Mesenchymal stem cell (in vitro differentiated cells and primary cell): ENCODE measurements around the gene PKP3. TPM values are rescaled to one million over a fixed set of nuclear protein-coding genes. Genes with fewer than 3 reads are reported as not detected.

Experiments used
- DNase-seq: peaks from one replicate; pipeline ENCODE4 v3.0.0-alpha.2; 2013
- H2AFZ ChIP-seq: one replicate; pipeline ENCODE4 v1.6.1; 2013; ENCODE audit warnings: low read depth, mild to moderate bottlenecking, control low read depth, inconsistent platforms, low read length, moderate library complexity
- H2AK5ac ChIP-seq: 2 replicates; pipeline ENCODE4 v1.6.1; 2013; ENCODE audit warnings: low read length, moderate library complexity, mild to moderate bottlenecking, inconsistent platforms; ENCODE audit not compliant: severe bottlenecking
- H2BK120ac ChIP-seq: one replicate; pipeline ENCODE4 v1.6.1; 2013; ENCODE audit warnings: low read depth, mild to moderate bottlenecking, inconsistent platforms, low read length, moderate library complexity
- H2BK12ac ChIP-seq, 2 experiments: one replicate each; pipeline ENCODE4 v1.6.1; 2013; ENCODE audit warnings: inconsistent platforms in 2 of 2, low read length in 2 of 2, mild to moderate bottlenecking in 2 of 2, moderate library complexity in 2 of 2, control low read depth in 1 of 2
- H2BK15ac ChIP-seq: one replicate; pipeline ENCODE4 v1.6.1; 2013; ENCODE audit warnings: mild to moderate bottlenecking, low read depth, inconsistent platforms; ENCODE audit not compliant: poor library complexity, severe bottlenecking
- H2BK5ac ChIP-seq: 2 replicates; pipeline ENCODE4 v1.6.1; 2013; ENCODE audit warnings: low read depth, mild to moderate bottlenecking, low read length, control low read depth, inconsistent platforms; ENCODE audit not compliant: poor library complexity, severe bottlenecking
- H3K14ac ChIP-seq, 2 experiments: one replicate each; pipeline ENCODE4 v1.6.1; 2013; ENCODE audit warnings: inconsistent platforms in 2 of 2, low read length in 2 of 2, control low read depth in 1 of 2, mild to moderate bottlenecking in 1 of 2, moderate library complexity in 1 of 2
- H3K18ac ChIP-seq, 2 experiments: one replicate each; pipeline ENCODE4 v1.6.1; 2013; ENCODE audit warnings: inconsistent platforms in 2 of 2, low read length in 2 of 2, control low read depth in 1 of 2, low read depth in 1 of 2, mild to moderate bottlenecking in 1 of 2
- H3K23ac ChIP-seq, 2 experiments: one replicate each; pipeline ENCODE4 v1.6.1; 2013; ENCODE audit warnings: inconsistent platforms in 2 of 2, low read length in 2 of 2, mild to moderate bottlenecking in 2 of 2, moderate library complexity in 2 of 2, control low read depth in 1 of 2
- H3K27ac ChIP-seq: 2 replicates; pipeline ENCODE4 v1.5.1; 2013; ENCODE audit warnings: mild to moderate bottlenecking, moderate library complexity, low read length, control low read depth, inconsistent platforms; ENCODE audit not compliant: poor library complexity, severe bottlenecking
- H3K27me3 ChIP-seq, 2 experiments: 2 replicates each; pipeline versions ENCODE4 v1.6.1 to v1.7.0; 2013; ENCODE audit warnings: low read length in 2 of 2, mild to moderate bottlenecking in 2 of 2, moderate library complexity in 2 of 2, control low read depth in 1 of 2, inconsistent platforms in 1 of 2; ENCODE audit not compliant: control insufficient read depth in 1 of 2, insufficient read depth in 1 of 2
- H3K36me3 ChIP-seq, 2 experiments: 2 replicates each; pipeline versions ENCODE4 v1.6.1 to v1.7.0; 2013; ENCODE audit warnings: low read length in 2 of 2, control low read depth in 1 of 2, inconsistent platforms in 1 of 2, low read depth in 1 of 2, mild to moderate bottlenecking in 1 of 2; ENCODE audit not compliant: insufficient read depth in 2 of 2, control insufficient read depth in 1 of 2
- H3K4ac ChIP-seq, 2 experiments: one replicate each; pipeline ENCODE4 v1.6.1; 2013; ENCODE audit warnings: inconsistent platforms in 2 of 2, low read length in 2 of 2, mild to moderate bottlenecking in 2 of 2, moderate library complexity in 2 of 2, control low read depth in 1 of 2, low read depth in 1 of 2
- H3K4me1 ChIP-seq: 2 replicates; pipeline ENCODE4 v1.6.1; 2013; ENCODE audit warnings: low read depth, low read length, control low read depth; ENCODE audit not compliant: control insufficient read depth, insufficient read depth
- H3K4me2 ChIP-seq: 2 replicates; pipeline ENCODE4 v1.6.1; 2013; ENCODE audit warnings: low read length, mild to moderate bottlenecking, inconsistent platforms; ENCODE audit not compliant: poor library complexity, severe bottlenecking
- H3K4me3 ChIP-seq, 2 experiments: 2 replicates each; pipeline versions ENCODE4 v1.5.1 to v1.7.0; 2013; ENCODE audit warnings: low read length in 2 of 2, mild to moderate bottlenecking in 2 of 2, control low read depth in 1 of 2, low read depth in 1 of 2; ENCODE audit not compliant: insufficient read depth in 1 of 2
- H3K79me1 ChIP-seq: replicated peaks from 2 replicates; pipeline ENCODE4 v1.6.1; 2013; ENCODE audit warnings: mild to moderate bottlenecking, control low read depth, low read length, inconsistent platforms; ENCODE audit not compliant: poor library complexity, severe bottlenecking
- H3K9ac ChIP-seq: 2 replicates; pipeline ENCODE4 v1.7.0; 2013; ENCODE audit warnings: mild to moderate bottlenecking, low read length, moderate library complexity
- H3K9me3 ChIP-seq: 2 replicates; pipeline ENCODE4 v1.7.0; 2013; ENCODE audit warnings: mild to moderate bottlenecking, low read length; ENCODE audit not compliant: control insufficient read depth
- H4K8ac ChIP-seq: one replicate; pipeline ENCODE4 v1.6.1; 2013; ENCODE audit warnings: inconsistent platforms, mild to moderate bottlenecking, low read length, moderate library complexity
- H4K91ac ChIP-seq: one replicate; pipeline ENCODE4 v1.6.1; 2013; ENCODE audit warnings: mild to moderate bottlenecking, low read length, inconsistent platforms
- WGBS: methylation state at CpG from one replicate; pipeline ENCODE4 v1.1.7; 2013; ENCODE audit warnings: mixed read lengths; 5-methylcytosine and 5-hydroxymethylcytosine counted together
- polyA plus RNA-seq, 2 experiments: library from polyadenylated mRNA; stranded (reverse); fragments of 200-250 nt; gene quantifications; one replicate each; pipeline ENCODE4 v1.2.3, GENCODE V29; 2013

The PKP3 gene
- 2.0 TPM for polyA plus RNA-seq (2013, experiment 1 of 2)
- 1.4 TPM for polyA plus RNA-seq (2013, experiment 2 of 2)

GRCh38 chr11:394034-394857 lies at the start of gene PKP3:
PKP3 (plus strand) TSS chr11:394209; CDS start chr11:394293, 84 bp downstream.
- H3K9ac ChIP-seq: peak within 1 kb of the TSS; percentile 51
- peak within 1 kb of the TSS in 1 of 2 experiments; percentile 54 for H3K23ac ChIP-seq
- H2AFZ ChIP-seq: peak within 1 kb of the TSS; percentile 73
- H3K79me1 ChIP-seq: peaks cover 1% of the 10 kb centered on the region
- peak within 1 kb of the TSS in 1 of 2 experiments; percentile 55 for H2BK12ac ChIP-seq
- H3K18ac ChIP-seq: peak within 1 kb of the TSS; percentile 6 to 64
- H4K8ac ChIP-seq: peak within 1 kb of the TSS; percentile 95
- no peak within 1 kb of the TSS for H3K27ac ChIP-seq
- peak within 1 kb of the TSS; percentile 72 to 73 for H3K4ac ChIP-seq
- 46% methylated on average over 29 of the region's 57 CpGs for WGBS
- H2AK5ac ChIP-seq: peak within 1 kb of the TSS; percentile 35
- peak; percentile 83 for DNase-seq
- H2BK5ac ChIP-seq: no peak within 1 kb of the TSS
- peak within 1 kb of the TSS; percentile 95 for H2BK15ac ChIP-seq
- peak within 1 kb of the TSS; percentile 87 for H2BK120ac ChIP-seq
- no peaks in the 10 kb centered on the region for H3K27me3 ChIP-seq
- peak within 1 kb of the TSS; percentile 53 for H3K4me2 ChIP-seq
- peaks cover 41% of the 10 kb centered on the region for H3K4me1 ChIP-seq
- peak within 1 kb of the TSS; percentile 44 to 55 for H3K4me3 ChIP-seq
- H3K36me3 ChIP-seq: peaks cover 0 to 19% of the 10 kb centered on the region in 2 experiments
- peak within 1 kb of the TSS; percentile 92 for H4K91ac ChIP-seq
- H3K9me3 ChIP-seq: no peaks in the 10 kb centered on the region
- H3K14ac ChIP-seq: peak within 1 kb of the TSS in 1 of 2 experiments; percentile 68

- no peak overlapping the region for H4K8ac ChIP-seq
- H3K4me1 ChIP-seq: peaks cover 2% of the 10 kb centered on the region
- no peak for DNase-seq
- no peak overlapping the region for H2BK5ac ChIP-seq
- H3K18ac ChIP-seq: no peak overlapping the region
- H3K36me3 ChIP-seq: no peaks in the 10 kb centered on the region
- H3K27ac ChIP-seq: no peak overlapping the region
- no peak overlapping the region for H2AK5ac ChIP-seq
- H2AFZ ChIP-seq: no peak overlapping the region
- H3K27me3 ChIP-seq: no peaks in the 10 kb centered on the region
- no peak overlapping the region for H4K91ac ChIP-seq
- no peak overlapping the region for H3K4me3 ChIP-seq
- H2BK12ac ChIP-seq: no peak overlapping the region
- H3K9ac ChIP-seq: no peak overlapping the region
- no peak overlapping the region for H3K23ac ChIP-seq
- no peaks in the 10 kb centered on the region for H3K9me3 ChIP-seq
- H3K4me2 ChIP-seq: no peak overlapping the region
- no peak overlapping the region for H2BK15ac ChIP-seq
- 92% methylated on average over 10 of the region's 11 CpGs for WGBS
- no peaks in the 10 kb centered on the region for H3K79me1 ChIP-seq
- no peak overlapping the region for H3K4ac ChIP-seq
- no peak overlapping the region for H3K14ac ChIP-seq
- H2BK120ac ChIP-seq: no peak overlapping the region
These were observed 49.0 kb upstream of the PKP3 start for GRCh38 chr11:344836-345578.

- Histone ChIP-seq H2BK15ac (no peak overlapping the region), H3K14ac (no peak overlapping the region), H3K9ac (no peak overlapping the region), H3K4ac (no peak overlapping the region), H3K18ac (no peak overlapping the region), H2BK12ac (no peak overlapping the region), H3K4me3 (no peak overlapping the region), H4K91ac (no peak overlapping the region), H3K79me1 (no peaks in the 10 kb centered on the region), H3K4me1 (peaks cover 2% of the 10 kb centered on the region), H2BK5ac (no peak overlapping the region), H3K4me2 (no peak overlapping the region), H3K27ac (no peak overlapping the region), H2AFZ (no peak overlapping the region), H3K36me3 (no peaks in the 10 kb centered on the region), H4K8ac (no peak overlapping the region), H3K23ac (no peak overlapping the region), H2BK120ac (no peak overlapping the region), H3K27me3 (peaks cover 0 to 2% of the 10 kb centered on the region in 2 experiments), H2AK5ac (no peak overlapping the region), H3K9me3 (no peaks in the 10 kb centered on the region)
- 93% methylated on average over 3 of the region's 3 CpGs for WGBS
- no peak for DNase-seq
These were observed 47.5 kb upstream of the PKP3 start for GRCh38 chr11:346529-346928.
